Left cardiac atrium (tissue), 4 donors: ENCODE results near the gene DIAPH1. TPM values are rescaled to one million over a fixed set of nuclear protein-coding genes. Genes with fewer than 3 reads are reported as not detected.
A peak's percentile ranks its signal among the peaks of the same experiment; 100 is the strongest.

Experiments
- ATAC-seq, 2 donors: fragments of 200-7000 bp; cut with Tn5 transposase; one replicate each; pipeline ENCODE4 v1.9.1; 2020; ENCODE audit warnings: mild to moderate bottlenecking in 2 of 2, moderate library complexity in 2 of 2
- DNase-seq: peaks from one replicate; pipeline ENCODE4 v3.0.0-alpha.2; 2020
- intact Hi-C, 2 donors: fragments of 100-400 bp; cut with DNase I; formaldehyde crosslinking; loops; one replicate each; pipeline versions ENCODE4 v1.14.1 to v1.15.1; 2022 to 2023
- long read RNA-seq: library from polyadenylated mRNA; unstranded; transcript quantifications from one replicate; pipeline ENCODE4 v2.0.0, GENCODE V29; 2021
- total RNA-seq, 2 donors: library from RNA; stranded (reverse); fragmentation: NEBNext Ultra II Directional; extraction: Animal tissue kit (Norgen Biotek cat#: 25700); gene quantifications; one replicate each; pipeline ENCODE4 v1.2.1, GENCODE V29; 2021
- donor health status: DM: no; HTN: yes; CAD: no.
- donor health status: DM: no; HTN: yes; CAD: no; lungs with severe emphysema.
- donor health status: DM: yes; HTN: yes; CAD: no.
- donor health status: Dilated cardiomyopathy.

DIAPH1 gene
- 10 to 100 TPM; 25.9 to 39.4 TPM for total RNA-seq
- long read RNA-seq, partial matches to known transcripts, result 6 of 16 reads
- long read RNA-seq, other reads (novel, unspliced or antisense), result 10 of 16 reads

DNA sequence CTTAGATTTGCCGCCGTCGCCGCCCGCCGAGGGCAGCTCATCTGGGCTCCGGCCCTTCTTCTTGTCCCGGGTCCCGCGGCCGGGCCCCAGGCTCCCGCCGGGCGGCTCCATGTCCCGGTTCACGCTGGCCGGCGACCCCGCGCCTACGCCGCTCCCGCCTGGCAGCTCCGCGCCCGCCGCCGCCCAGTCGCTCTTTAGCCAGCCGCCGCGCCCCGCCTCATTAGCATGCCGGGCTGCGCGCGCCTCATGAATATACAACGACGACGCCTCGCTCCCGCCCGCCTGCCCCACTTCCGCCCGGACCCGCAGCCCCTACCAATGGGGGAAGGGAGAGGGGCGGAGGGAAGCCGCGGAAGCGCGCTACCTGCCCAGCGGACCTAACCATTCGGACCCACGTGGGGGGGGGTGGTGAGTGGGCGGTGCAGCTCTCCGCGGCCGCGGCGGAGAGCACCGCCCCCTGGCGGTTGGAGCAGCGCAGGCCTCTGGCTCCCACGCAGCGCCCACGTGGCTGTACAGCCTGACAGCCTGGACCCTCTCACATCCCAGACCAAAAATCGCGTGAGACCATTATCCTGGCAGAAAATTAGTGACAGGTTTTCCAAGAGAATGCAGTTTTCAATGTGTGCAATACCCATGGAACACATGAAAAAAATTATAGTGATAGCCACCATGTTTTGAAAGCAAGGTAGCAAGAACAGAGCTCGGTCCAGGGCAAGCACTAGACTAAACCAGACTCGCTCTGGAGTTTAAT is at the start of gene DIAPH1:
Gene DIAPH1, minus strand, starts transcription at position 197 of the 751 bp plus-strand sequence. Its CDS starts 86 bp downstream, at position 111.
- peak; percentile 98 for DNase-seq
- intact Hi-C loops, result loop anchor here in 1 of 2 donors (2.0 kb wide), 1 partner anchor 26 kb away; no protein-coding TSS in a partner anchor
- peak; percentile 96 to 97 for ATAC-seq

DNA sequence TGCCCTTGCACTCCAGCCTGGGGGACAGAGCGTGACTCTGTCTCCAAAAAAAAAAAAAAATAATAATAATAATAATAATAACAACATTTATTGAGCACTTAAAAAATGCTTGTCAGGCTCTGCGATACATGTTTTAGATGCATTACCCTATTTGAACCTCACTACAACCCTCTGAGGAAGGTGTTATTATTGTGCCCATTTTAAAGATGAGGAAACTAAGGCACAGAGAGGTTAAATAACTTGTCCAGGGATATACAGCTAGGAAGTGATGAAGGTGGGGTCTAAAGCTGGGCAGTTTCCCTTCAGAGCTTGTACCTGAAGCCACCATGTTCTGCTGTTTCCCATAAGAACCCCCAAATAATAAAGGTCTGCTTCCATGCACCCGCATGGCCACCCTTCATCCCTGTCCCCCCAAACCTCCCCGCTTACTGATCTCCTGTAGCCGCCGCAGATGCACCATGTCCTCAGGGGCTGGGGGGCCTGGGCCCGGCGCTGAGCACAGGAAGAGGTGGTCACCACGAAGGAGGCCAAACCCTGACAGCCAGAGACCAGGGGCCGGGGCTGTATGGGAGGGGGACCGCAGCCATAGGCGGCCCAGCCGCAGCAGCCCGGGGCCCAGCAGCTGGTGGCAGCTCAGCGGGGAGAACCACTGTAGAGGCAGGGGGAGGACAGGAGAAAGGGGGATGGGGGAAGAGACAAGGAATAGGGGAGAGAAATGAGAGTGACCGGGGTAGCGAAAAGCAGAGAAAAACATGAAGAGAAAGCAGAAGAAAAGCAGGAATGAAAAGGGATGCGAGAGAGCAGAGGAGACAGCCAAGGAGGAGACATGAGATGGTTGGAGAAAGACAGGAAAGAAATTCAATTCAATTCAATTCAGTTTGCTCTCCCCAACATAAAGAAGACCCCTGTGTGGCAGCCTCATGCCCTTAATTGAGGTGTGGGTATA is 47.5 kb upstream of the DIAPH1 start:
- ATAC-seq (no peak), DNase-seq (no peak)
- intact Hi-C loops, result no loop called here

DNA sequence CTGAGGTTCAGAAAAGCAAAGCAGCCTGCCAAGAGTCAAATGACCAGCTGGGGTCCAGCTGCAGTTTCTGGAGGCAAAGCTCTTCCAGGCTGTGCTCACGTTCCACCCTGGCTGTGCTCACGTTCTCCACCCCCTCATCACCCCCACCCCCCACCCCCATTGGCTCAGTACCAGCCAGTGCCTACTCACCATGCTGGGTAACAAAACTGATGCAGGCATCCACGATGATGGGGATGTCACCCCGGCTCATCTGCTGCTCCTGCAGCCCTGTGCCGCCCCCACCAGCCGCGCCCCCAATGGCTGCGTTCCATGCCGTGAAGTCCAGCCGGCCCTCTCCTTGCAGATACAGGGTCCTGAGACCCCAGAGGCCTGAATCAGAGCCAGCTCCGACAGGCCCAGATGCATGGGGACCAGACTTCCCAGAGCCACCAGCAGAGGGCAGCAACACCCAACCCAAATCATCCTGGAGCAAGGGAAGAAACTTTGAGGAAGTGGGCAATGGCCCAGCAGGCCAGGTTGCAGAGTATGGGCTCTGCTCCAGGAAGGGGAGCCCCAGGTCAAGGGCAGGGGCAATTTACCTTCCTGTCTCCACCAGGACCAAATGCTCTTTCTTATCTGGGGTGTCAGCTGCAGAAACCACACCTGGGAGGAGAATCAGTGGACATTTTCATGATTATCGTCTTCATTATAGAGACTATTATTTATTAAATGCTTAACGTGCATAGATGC is 46.1 kb upstream of the DIAPH1 start:
- ATAC-seq (peak; percentile 86 to 87), DNase-seq (peak; percentile 78)
- intact Hi-C loops, result no loop called here

DNA sequence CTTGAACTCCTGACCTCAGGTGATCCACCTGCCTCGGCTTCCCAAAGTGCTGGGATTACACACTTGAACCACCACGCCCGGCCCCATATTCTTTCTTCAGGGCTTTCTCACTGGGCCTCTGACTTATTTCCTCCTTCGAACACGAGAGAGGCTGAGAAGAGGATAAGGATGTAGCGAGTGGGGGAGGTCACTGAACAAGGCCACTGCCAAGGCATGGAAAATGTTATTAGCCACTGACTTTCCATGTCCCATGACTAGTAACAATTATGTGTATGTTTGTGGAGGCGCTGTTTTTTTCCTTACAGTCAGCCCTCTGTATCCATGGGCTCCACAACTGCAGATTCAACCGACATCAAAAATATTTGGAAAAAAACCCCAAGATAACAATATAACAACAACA is 44.7 kb upstream of the DIAPH1 start:
- ATAC-seq (no peak), DNase-seq (no peak)
- intact Hi-C loops, result no loop called here

DNA sequence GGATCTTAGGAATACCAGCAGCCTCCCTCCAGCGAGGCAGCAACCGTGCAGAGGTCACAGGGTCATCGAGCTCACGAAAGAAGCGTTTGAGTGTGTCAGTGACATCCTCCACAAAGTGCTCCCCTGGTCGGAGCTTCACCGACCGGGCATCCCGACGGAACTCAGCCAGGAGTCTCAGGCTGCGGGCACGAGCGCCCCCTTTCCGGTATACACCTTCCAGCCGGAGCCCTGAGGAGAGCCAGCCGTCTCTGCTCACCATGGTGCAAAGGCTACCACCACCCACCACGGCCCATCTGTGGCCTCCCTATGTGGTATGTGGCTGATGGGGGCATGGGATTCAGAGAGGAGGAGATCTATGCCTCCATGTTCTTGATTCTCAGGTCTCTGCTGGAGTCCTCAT is 43.2 kb upstream of the DIAPH1 start:
- ATAC-seq, result no peak
- intact Hi-C loops, result no loop called here
- DNase-seq, result no peak

DNA sequence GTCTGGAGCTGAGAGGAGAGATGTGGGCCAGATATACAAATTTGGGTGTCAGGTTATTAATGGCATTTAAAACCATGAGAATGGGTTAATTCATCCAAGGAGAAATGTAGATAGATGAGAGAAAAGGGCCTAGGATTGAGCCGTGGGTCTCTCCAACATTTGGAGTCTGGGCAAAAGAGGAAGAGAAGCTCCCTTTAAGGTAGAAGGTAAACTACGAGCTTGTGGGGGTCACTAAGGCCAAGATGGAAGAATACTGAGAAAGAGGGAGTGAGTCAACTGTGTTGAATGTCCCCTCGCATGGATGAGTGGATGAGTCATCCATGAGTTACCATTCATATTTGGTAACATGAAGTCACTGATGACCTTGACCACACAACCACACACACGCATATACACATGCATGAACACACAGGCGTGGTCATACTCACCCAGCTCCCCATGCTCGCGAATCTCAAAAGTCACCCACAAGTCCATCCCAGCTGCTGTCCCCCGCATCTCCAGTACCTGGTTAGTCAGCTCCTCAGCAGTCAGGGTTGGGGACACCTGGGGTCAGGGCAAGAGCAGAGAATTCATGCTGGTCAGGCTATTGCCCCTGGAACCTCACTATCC is 39.2 kb upstream of the DIAPH1 start:
- DNase-seq (no peak), ATAC-seq (peak in 1 of 2 donors; percentile 18)
- intact Hi-C loops, result no loop called here

DNA sequence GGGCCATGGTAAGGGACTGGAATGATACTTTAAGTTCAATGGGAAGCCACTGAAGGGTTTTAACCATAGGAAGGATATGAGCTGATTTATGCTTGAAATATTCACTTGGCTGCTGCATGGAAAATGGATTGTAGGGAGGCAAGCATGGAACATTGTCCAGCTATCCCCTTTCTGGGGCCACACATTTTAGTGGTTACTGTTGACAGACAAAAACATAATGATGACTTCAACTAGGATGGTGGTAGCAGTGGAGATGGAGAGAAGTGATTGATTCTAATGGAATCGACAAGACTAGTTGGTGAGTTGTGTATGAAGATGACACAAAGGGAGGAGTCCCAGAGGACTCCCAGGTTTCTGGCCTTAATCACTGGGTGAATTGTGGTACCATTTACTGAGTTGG is 38.6 kb upstream of the DIAPH1 start:
- intact Hi-C loops, result no loop called here
- DNase-seq, result no peak
- no peak for ATAC-seq

DNA sequence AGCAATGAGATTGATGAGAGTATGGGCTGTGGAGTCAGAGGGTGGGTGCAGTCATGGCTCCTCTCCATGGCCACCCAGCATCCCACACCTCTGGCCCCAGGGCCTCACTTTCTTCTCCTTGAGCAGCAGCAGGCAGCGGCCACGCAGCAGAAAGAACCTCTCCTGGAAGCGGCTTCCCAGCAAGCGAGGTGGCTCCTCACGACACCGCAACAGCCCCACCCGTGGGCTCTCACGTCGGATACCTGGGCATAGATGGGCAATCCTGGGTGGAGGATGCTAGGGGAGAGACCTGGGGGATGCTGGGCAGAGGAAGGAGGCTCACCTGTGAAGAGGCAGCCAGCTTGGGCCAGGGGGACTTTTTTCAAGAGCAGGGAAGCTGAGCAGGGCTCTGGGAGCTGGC is 37.6 kb upstream of the DIAPH1 start:
- ATAC-seq, result no peak
- intact Hi-C loops, result no loop called here
- no peak for DNase-seq

DNA sequence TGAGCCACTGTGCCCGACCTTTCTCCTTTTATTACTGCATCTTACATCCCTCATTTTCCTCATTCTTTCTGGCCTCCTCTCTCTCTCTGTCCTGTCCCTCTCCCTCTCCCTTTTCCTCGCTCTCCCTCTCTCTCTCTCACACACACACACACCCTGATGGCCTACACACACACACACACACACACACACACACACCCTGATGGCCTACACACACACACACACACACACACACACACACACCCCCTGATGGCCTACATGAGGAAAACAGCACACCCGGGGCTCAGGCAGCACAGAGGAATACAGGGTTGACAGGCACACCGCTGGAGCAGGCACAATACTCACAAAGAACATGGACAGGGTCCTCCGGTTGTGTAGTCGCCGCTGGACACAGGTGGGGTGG is 36.2 kb upstream of the DIAPH1 start:
- DNase-seq (no peak), ATAC-seq (no peak)
- intact Hi-C loops, result no loop called here

DNA sequence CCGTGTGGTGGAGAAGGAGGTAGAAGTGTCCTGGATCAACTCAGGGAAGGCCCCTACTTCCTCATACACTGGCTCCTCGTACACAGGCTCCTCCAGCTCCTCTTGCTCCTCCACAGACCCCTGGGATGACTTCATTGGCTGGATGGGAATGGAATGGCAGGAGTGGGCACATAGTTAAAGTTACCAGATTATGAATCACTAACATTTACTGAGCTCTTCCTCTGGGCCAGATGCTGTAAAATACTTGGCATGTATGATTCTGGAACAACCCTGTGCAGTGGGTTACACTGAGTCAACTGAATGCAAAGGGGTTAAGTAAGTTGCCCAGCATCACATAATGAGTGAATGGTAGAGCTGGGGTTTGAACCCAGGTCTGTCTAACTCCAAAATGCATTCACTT is 35.5 kb upstream of the DIAPH1 start:
- DNase-seq (no peak), ATAC-seq (no peak)
- intact Hi-C loops, result no loop called here

DNA sequence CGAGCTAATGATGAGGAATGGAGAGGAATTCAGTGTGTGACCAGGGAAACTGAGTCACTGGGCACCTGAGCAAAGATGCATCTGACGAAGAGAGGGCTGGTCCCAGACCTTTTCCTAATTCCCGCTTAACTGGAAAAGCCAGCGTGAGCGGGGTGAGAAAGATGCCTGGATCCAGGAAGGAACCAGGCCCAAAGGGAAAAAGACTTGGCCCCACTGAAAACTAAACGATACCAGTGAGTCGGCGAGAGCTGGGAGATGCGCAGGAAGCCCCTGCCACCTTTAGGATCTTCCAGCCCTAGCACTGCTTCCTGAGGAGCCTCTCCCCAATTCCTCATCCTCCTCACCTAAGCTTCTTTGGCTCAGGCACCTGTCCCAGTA is 32.9 kb upstream of the DIAPH1 start:
- DNase-seq (no peak), ATAC-seq (peak in 1 of 2 donors; percentile 3)
- intact Hi-C loops, result no loop called here

DNA sequence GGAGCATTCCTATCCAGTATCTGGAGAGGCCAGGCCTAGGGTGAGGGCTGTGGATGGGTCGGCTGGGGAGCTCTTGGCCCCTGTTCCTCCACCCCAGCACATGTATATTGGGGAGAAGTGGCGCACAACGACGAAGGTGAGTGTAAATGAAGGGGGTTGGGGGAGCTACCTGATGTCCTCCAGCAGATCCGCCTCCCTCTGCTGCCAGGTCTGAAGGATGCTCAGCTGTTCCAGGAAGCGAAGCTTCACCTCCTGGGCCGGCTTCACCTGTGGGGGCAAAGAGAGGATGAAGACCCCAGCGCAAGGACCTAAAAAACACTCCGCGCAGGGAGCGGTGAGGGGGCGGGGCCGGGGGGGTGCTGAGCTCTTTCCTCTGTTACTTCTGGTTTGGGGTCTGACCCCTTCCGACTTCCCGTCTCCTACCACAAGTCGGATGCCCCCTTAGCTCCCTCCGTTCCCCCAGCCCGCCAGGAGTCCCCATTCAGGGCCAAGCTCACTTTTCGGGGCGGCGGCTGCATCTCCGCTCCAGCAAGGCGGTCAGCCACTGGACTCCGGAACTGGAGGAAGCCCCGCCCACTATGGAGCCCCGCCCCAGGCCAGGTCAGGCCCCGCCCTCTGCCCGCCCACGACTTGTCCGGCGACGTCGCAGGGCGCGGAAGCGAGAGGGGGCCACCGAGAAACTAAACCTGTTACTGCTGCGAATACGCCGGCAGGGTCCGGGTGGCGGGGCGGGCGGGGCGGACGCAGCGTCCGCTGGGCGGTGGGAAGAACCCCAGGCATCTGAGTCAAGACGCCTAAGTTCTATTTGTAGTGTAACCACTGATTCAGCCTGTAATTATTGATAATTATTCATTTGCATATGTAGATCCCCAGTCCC is 32.3 kb upstream of the DIAPH1 start, which contains the start of gene FCHSD1:
Gene FCHSD1, minus strand, starts transcription at position 568 of the 877 bp plus-strand sequence. Its CDS starts 50 bp downstream, at position 518.
- DNase-seq, result peak; percentile 90
- intact Hi-C loops, result no loop called here
- ATAC-seq, result peak; percentile 96 to 98

DNA sequence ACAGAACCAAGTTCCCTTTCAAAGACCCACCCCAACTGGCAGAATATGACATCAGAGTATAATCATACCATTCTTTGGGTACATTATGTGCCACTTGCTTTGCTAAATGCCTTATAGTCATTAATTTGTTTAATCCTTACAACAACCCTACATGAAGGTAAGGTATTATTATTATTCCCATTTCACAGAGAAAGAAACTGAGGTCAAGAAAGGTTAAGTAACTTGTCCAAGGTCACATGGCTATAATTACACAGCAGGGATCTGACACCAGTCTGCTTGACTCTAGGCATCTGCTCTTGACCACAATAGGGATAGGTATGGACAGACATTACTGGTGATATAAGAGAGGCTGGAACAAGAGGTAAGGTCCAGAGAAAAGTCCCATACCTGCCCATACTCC is 31.2 kb upstream of the DIAPH1 start:
- DNase-seq (no peak), ATAC-seq (no peak)
- intact Hi-C loops, result no loop called here

DNA sequence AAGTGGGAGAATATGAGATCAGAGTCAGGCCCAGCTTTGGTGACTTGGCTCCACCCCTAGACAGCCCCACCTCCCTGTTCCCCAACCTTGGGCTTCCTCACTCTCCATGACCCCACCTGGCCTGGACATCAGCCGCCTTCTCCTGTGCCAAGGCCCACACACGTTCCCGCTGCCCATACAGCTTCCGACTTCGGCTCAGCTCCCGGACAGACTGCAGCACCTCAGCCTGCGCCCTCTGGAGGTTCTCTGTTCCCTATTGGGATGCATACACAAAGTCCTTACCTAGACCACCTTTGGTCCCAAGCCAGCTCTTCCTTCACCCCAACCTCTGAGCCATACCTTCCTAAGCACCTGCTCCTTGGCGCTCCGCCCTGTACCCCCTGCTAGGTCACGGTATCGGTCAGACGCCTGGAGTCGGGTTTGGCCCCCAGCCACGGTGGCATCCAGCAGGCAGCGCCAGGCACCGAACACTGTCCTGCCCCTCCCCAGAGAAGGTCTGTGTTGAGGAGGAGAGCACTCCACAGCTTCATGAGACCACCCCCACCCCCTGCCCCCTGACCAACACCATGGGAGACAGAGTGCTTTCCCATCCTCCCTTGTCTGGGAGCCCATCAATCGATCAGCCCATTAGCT is 30.4 kb upstream of the DIAPH1 start:
- ATAC-seq, result no peak
- no peak for DNase-seq
- intact Hi-C loops, result no loop called here

DNA sequence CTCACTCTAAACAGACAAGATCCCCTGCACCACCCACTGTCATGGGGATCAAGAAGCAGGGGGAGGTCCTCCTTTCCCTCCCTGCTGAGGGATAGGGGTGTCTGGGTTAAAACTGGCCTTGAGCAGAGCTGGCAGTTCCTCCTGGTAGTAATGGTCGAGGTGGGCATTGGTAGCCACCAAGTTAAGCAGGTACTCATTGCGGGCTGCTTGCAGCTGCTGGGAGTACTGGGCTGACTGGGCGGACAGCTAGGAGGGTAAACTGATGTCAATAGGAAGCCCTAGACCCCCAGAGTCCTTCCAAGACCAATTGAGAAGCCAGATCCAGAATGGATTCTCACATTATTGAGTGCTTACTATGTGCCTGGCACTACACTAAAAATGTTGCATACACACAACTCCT is 29.1 kb upstream of the DIAPH1 start:
- DNase-seq (no peak), ATAC-seq (no peak)
- intact Hi-C loops, result no loop called here

DNA sequence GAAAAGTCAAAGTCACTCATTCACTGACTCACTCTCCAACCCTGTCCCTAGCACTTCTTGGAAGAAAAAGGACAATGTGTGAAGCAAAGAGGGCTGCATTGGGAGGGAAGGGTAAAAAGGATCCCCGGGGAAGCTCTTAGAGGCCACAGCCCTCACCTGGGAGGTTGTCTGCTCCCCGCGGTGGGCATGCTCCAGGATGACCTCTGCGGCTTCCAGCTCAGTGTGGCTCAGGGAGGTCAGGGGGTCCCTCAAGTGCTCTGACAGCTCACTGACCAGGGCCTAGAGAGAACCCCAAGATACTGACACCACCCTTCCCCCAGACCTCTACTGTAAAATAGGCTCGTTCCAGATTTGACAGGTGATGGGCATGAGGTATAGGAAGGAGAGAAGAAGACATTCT is 28.4 kb upstream of the DIAPH1 start:
- intact Hi-C loops, result no loop called here
- no peak for DNase-seq
- ATAC-seq, result no peak

DNA sequence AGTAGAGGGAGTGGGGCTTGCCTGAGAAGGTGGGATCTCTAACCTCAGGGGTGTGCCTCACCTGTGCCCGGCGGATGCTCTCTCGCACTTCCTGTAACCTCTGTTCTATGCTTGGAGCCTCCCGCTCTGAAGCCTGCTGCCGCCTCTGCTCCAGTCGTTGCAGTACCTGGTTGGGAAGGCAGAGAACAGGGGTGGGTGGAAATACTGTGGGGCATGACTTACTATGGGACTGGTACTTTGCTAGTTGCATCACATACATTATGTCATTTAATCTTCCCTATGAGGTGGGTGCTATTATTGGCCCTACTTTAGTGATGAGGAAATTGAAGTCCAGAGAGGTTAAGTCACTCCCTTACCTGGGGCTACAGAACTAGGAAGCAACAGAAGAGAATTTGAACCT is 27.2 kb upstream of the DIAPH1 start:
- intact Hi-C loops, result no loop called here
- no peak for ATAC-seq

More for the DNA sequence above, 27.2 kb upstream of the DIAPH1 start:
- no peak for DNase-seq
